GM19351 (cell line): ENCODE data around the gene TMPRSS11D.
A peak's percentile ranks its signal among the peaks of the same experiment; 100 is the strongest.

Source experiments
- ATAC-seq: cut with Tn5 transposase; IDR thresholded peaks from one replicate; pipeline ENCODE4 v1.9.1; 2021; ENCODE audit warnings: mild to moderate bottlenecking, moderate library complexity; ENCODE audit not compliant: unreplicated experiment

The TMPRSS11D gene, protein sequence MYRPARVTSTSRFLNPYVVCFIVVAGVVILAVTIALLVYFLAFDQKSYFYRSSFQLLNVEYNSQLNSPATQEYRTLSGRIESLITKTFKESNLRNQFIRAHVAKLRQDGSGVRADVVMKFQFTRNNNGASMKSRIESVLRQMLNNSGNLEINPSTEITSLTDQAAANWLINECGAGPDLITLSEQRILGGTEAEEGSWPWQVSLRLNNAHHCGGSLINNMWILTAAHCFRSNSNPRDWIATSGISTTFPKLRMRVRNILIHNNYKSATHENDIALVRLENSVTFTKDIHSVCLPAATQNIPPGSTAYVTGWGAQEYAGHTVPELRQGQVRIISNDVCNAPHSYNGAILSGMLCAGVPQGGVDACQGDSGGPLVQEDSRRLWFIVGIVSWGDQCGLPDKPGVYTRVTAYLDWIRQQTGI

DNA sequence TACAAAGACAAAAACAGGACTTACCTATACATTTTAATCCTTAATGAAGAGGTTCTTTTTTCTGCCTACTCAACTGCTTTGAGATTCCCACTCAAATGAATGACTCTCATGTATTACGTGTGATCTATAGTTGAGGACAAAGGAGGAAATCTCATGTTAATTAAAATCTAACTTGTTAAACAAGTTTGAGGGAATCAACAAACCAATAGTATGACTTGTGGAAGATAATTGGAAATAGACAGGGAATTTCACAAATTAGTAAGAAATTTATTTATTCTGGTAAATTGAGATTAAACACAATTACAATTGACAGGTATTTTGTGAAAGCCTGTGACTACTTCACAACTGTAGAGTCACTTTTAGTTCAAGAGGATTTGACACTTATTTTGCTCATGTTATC lies at the start of gene TMPRSS11D:
TMPRSS11D (minus strand) TSS at position 101 of the 400 bp plus-strand sequence; CDS start at position 32, 69 bp downstream.
- no peak for ATAC-seq

DNA sequence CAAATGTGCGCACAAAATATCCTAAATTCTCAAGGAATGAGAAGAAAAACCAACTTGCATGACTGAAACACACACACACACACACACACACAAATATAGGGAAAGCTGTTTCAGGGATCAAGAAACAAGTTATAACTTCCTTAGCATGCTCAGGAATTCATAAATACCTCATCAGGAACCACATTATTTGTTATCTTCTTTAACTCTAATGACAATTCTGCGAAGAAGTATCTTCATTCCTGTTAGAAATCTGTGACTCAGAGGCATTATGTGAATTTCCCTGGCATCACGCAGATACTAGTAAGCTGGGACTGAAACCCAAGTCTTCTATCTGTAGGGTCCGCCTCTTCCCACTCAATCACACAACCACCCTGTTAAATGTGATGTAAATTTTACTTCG lies 49.2 kb upstream of the TMPRSS11D start:
- ATAC-seq = no peak

DNA sequence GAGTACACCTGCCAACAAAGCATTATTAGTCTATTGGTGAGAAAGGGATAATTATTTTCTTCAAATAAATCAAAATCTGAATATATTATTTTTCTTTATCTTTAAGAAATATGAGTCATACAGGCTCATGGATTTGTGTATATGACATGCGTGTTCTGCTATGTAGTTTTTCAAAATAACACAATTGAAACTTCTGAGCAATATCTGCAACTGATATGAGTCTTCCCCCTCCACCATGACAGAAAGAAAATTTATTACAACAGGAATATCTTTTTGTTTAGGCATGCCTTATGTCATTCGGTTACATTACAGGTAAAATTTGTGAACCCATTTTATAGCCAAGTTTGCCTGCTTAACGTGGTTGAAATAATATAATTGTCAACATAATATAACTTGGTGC lies 47.5 kb upstream of the TMPRSS11D start:
- ATAC-seq = no peak

DNA sequence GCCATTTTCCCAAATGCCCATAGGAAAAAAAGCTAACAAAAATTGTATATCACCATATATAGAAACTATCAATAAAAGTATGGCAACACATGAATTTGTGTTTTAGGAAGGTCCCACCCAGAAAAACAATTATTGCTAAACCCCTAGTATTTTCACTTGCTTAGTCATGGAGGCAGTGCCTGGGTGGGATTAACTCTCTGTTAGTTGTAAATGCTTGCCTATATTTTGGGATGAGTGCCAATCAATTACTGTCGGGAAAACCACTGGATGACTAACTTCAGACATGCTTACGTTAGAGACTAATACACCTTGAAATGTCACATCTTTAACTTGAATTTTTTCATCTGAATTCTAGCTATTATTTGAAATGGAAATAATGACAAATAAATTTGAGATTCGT lies 45.6 kb upstream of the TMPRSS11D start:
- ATAC-seq = no peak

DNA sequence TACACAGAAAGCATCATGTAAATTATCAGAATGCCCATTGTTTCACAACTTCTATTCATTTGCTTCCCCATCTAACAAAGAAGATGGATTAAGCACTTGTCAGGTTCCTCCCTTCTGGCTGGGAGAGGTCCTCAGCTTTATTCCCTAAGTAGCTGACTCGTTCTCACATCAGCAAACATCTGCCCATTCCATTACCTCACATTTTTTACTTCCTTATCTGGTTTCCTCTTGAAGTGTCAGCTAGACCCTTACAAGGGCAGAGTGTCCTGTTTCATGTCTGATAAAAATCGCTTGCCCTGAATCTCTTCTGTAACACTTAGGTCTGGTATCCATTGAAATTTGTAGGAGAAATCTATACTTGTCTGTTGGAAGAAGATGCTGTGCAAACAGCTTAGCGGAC lies 44.7 kb upstream of the TMPRSS11D start:
- ATAC-seq = no peak

DNA sequence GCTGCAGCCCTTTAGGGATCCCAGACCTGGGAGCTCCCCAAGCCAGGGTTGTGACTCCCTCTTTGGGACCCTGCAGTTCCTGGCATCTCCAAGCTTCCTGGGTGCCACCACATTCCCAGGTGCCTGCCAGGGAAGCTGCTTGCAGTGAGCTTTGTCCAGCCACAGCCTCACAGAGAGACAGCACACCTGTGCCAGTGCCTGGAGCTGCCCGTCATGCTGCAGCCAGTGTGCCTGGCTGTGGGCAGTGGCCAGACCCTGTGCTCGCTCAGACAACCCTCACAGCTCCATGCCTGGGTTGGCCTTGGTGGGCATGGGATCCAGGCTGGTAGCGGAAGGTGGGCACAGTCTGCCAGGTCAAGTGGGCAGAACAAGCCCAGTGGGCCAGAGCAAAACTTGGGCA lies 43.4 kb upstream of the TMPRSS11D start:
- ATAC-seq = no peak

DNA sequence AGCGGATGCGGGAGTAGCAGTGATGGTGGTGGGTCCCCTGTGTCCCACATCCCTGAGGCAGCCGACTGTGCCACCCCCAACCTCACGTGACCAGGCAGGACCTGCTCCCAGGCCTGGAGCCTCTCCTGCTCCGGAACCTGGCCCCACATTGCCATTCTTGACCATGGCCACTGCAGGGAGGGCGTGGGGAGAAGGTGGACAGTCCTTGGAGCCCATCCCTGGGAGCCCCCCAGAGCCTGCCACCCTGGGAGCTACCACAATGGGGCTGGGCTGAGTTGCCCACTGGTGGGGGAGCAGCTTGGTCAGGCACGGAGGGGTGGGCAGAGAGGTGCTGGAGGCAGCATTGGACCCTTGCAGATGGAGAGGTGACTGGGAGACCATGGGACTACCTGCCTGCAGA lies 42.7 kb upstream of the TMPRSS11D start:
- no peak for ATAC-seq

DNA sequence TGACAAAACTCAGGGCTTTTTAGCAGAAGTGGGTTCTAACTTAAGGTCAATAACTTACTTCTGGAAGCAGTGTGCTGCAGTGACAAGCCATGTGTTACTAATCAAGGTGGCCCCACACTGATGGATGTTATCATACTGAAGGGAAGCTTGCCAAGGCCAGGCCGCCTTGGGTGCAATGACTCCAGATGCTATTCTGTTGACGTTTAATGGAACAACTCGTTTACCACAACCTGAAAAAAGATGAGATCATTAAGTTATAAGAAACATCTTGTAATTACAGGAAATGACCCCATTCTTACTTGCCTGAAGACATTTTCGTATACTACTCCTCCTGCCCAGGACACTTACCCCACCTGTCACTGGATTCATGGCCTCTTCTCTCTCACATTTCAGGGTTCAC lies 38.9 kb upstream of the TMPRSS11D start:
- no peak for ATAC-seq

DNA sequence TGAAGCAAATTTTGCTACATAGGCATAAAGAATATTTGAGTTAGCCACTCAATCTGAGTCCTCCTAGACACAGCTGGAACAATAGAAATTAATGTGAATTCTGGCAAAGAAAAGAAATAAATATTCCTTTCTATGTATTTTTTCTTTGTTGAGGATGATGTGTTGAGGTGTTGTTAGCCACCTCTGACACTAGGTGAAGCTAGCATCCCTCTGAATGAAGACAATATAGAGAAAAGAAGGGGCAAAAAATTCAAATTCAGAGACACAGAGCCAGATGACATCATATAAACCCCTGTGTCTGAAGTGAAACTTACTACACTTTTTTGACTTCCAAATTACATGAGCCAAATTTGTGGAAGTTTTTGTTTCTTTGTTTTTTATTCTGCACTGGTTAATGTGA lies 34.6 kb upstream of the TMPRSS11D start:
- peak; percentile 51 for ATAC-seq

DNA sequence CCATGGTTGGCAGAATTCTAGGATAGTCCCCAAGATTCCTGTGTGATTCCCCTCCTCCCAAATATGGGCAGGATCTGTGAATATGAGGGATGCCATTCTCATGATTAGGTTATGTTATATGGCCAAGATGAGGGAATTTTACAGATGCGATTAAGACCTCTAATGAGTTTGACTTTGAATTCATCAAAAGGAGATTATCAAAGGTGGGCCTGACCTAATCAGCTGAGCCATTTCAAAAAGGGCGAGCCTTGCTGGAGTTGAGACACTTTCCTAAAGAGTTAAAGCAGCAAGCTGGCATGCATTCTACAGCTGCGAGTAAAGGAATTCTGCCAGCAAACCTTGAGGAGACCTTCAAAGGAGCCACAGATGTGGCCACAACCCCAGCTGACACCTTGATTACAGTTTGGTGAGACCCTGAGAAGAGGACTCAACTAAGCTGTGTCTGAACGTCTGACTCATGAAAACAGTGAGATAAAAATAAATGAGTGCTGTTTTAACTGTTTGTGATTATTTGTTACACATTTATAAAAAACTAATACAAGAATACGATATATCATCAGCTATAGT lies 31.7 kb upstream of the TMPRSS11D start:
- no peak for ATAC-seq

DNA sequence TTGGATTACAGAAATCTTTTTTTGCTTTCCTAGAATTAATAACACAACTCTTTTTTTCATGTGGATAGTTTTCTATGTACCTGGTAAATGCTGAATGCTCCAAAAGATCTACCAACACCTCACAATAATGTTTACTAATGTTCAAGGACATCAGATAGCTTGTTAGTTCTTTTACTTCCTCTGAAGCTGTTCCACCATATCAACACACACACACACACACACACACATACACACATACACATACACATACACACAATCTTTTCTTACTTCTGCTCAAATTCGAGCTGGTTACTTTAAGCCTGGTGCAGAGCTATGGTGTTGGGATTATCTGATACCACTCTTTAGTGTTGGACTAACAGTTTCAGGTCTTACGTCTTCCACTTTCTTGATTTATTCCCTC lies 28.3 kb upstream of the TMPRSS11D start:
- no peak for ATAC-seq

DNA sequence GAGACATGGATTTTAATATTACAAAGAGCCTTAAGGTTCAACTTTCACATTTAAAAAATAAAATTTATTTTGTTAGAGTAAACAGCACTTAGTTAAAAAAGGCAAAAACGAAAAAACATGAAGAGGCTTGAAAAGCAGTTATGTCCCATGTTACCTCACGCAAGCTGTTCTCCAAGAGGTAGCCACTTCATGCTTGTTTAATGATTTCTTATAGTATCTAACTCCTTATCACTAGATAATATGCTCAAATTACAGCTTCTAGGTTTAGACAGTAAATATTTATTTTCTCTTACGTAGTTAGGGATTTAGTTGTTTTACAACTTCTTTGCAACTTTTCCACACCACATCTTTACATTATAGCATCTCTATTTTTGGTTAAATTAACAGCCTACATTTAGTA lies 27.8 kb upstream of the TMPRSS11D start:
- no peak for ATAC-seq

DNA sequence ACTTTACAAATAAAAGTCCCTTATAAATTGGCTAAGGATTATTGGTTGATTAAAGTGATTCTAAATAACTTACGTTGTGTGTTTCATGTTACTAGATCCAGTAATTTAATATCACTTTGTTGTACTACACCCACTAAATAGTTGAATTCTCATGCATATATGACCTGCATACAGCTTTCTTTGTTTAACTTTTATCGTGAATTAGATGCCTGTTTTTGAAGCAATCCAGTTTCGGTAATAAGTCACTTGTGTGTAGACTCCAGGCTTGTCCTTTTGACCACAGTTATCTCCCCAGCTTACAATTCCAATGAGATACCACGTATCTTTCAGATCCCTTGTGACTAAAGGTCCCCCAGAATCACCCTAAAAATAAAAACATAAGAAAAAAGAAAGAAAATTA lies 27.3 kb upstream of the TMPRSS11D start:
- ATAC-seq = no peak

DNA sequence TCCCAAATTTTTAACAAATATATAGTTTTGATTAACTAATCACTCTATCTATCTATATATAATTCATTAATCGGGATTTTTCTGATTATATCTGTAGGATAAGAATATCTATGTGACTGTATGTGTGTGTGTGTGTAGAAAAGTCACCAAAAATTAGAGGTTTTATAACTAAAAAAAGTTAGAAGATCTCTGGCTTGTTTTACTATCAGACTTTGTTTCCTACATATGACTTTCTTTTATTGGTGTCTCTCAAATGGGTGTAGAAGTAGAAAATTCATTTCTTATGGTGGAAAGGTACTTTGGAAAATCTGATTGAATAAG lies 26.7 kb upstream of the TMPRSS11D start:
- no peak for ATAC-seq

DNA sequence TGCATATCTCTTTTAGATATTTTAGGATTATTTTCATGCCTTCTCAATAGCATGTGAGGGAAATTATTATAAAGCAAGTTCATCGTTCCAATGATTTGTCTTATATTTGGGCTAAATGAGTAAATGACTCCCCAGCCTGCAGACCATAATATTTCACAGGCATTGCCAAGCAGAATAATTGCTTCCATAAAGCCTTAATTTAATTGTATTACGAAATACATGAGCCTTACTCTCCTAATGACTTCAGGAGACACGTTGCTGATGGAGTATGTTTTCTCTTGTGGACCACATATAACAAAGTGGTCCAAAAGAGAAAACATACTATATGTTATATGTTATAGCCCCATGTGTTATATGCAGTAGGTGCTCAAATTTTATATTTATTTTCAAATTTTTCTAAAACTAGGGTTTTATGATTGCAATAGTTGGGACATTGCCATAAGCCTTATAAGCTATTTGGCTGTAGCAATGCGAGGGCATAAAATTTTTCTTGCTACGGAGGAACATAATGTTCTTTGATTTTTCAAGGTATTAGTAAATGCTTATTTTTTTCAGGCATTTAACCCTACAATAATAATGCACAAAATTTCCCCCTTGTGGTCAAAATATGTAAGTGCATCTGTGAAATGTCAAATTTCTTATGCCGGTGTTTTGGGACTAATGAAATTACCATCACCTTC lies 26.2 kb upstream of the TMPRSS11D start:
- ATAC-seq = peak; percentile 64

DNA sequence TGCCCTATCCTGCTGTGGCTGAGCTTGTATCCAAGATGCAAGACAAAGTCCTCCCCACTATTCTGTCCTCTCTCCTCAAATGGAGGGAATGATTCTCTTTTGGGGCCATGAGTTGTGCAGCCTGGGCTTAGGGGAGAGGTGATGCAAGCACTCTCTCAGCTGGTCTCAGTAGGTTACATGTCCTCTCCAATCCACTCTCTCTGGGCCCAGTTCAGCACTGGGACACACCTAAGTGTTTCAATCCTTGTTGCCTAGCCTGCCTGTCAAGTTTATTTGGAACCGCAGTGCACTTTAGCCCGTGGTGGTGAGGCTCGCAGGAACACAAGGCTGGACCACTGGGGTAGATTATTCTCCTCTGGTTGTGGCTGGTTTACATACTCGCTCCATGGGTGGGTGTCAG lies 23.8 kb upstream of the TMPRSS11D start:
- no peak for ATAC-seq

DNA sequence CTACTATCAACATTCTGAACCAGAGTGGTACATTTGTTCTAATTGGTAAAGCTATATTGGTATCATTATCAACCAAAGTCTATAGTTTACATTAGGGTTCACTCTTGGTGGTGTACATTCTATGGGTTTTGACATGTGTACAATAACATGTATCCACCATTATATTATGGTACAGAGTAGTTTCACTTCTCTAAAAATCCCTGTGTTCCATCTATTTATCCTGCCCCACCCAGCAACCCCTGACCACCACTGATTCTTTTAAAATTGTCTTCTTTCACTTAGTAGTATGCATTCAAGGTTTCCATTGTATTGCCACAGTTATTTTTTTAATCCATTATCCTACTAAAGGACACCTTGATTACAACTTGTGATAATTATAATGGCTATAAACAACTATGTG lies 15.3 kb upstream of the TMPRSS11D start:
- no peak for ATAC-seq

DNA sequence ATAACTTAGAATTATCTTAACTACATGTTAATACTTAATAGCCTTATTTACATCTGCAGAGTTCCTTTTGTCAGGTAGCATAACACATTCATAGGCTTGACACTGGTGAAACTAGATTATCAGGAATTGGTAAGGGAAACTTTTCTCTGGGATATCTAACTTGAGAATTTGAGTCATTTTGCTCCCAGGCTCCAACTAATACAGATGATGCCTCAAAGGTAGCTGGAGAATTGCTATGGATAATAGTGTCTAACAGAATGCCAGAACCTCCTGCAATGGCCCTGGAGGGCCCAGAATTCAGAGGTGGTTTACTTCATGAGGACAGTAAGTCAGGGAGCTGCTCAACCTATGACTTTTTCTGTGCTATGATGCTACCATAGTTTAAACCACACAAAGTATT lies 13.9 kb upstream of the TMPRSS11D start:
- no peak for ATAC-seq

DNA sequence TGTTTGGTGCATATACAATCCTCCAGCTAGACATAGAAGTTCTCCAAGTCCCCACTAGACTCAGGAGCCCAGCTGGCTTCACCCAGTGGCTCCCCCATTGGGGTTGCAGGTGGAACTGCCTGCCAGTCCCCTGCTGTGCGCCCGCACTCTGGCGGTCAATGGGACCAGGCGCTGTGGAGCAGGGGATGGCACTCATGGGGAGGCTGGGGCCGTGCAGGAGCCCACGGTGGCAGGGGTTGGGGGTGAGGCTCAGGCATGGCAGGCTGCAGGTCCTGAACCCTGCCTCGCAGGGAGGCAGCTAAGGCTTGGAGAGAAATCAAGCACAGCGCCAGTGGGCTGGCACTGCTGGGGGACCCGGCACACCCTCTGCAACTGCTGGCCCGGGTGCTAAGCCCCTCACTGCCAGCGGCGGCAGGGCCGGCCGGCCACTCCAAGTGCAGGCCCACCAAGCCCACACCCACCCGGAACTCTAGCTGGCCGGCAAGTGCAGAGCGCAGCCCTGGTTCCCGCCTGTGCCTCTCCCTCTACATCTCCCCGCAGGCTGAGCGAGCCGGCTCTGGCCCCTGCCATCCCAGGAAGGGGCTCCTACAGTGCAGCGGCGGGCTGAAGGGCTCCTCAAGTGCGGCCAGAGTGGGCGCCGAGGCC lies 12.7 kb upstream of the TMPRSS11D start:
- no peak for ATAC-seq

DNA sequence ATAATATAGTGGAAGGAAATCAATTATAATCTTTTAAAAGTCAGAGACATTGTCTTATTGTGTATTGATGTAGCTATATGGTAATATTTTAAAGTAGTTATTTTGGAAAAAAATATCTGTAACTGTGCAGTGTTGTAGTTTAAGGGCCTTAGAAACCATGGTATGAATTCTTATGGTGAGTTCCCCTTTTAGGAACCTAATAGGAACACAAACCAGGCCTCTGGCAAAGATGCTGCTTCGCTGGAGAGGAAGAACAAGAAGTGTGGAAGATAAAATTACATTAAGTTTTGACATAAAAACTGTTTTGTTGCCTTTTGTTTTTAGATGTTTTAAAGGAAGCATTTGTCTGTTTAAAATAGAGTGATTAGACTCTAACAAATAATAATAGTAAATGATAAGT lies 10.9 kb upstream of the TMPRSS11D start:
- no peak for ATAC-seq

DNA sequence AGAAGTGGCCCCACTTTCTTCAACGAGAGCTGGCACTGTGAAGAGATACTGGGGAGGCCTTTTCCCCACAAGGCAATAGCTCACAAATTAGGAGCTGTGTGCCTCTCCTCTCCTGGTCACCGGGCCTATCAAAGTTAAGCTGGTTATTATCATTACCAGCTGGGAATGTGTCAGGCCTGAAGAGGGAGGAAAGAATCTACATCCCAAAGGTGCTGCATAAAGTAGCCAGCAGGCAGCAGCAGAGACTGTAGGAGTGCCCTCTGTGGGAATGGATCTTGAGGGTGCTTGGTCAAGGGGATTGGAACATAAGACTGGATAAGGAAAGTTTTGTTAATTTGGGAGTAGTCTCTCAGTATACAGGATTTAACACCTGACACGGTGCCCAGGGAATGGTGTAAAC lies 9.1 kb upstream of the TMPRSS11D start:
- no peak for ATAC-seq

DNA sequence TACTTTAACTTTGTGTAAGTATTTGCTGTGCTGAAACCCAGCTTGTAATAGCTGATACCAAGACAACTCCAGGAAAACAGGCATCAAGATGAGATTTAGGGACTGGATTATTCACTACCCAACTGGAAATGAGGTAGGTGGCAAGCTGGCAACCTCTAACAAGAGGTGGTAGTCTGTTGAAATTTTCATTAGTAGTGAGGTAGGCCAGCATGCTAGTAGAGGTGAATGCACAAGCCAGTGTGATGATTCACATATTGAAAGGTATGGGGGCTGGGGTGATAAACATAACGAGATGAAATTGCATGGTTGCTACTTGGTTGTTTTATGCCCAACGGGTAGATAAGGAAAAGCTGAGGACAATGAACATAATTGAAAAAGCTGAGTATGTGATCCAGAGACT lies 8.5 kb upstream of the TMPRSS11D start:
- no peak for ATAC-seq
